Stimulated activated CD4-positive, alpha-beta T cell treated with anti-CD3 and anti-CD28 coated beads, Interleukin-4, amount 100 ng/mL, for 4 hours (primary cell): ENCODE measurements around the gene TBX4.

Source experiments
- DNase-seq, 2 experiments: peaks; one replicate each; pipeline ENCODE4 v3.0.0-alpha.2; 2020

The TBX4 gene

GRCh38 chr17:61467416-61468262 is 15.4 kb downstream of the TBX4 start:
- DNase-seq = no peak

GRCh38 chr17:61468263-61468907 is 16.2 kb downstream of the TBX4 start:
- no peak for DNase-seq

- no peak for DNase-seq
Observed at GRCh38 chr17:61469474-61469873, 17.3 kb downstream of the TBX4 start.

DNA sequence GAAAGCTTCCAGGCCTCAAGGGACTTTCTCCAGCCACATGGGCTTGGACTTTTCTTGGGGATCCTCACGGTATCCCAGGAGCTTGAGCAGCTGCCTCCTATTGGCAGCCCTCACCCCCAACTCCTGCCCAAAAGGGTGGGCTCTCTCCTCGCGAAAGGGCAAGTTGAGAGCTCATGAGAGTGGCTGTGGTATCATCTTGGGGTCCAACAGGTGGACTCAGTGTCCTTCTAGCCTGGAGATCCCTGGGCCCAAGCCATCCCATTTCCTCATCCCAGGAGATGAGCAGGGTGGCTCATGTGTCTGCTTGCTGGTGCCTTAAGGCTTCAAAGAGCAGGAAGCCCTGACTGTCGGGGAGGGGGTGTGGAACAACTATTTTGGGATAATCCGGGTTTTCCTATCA is 17.7 kb downstream of the TBX4 start:
- no peak for DNase-seq

GRCh38 chr17:61470530-61471136 is 18.4 kb downstream of the TBX4 start:
- no peak for DNase-seq

- no peak for DNase-seq
Observed at GRCh38 chr17:61474235-61474927, 22.2 kb downstream of the TBX4 start.

DNA sequence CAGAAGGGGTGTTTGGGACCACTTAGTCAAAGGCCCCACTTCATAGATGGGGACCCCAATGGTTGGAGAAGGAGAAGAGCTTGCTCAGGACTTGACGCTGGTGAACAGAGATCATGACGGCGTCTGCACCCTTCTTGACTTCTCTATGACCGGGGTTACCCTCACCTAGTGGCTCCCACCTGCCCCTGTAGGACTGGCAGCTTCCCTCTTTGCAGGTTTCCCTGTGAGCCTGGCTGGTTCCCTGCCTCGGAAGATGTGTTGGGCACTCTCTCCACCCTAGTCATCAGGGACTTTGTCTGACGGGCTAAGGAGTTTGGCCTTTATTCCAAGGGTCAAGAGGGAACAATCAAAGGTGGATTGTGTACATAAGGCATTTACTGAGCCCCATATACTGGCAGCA is 22.7 kb downstream of the TBX4 start:
- DNase-seq = no peak

- no peak for DNase-seq
Observed at GRCh38 chr17:61475726-61476125, 23.5 kb downstream of the TBX4 start.

GRCh38 chr17:61476476-61477203 is 24.4 kb downstream of the TBX4 start:
- DNase-seq = no peak

- DNase-seq = no peak
Observed at GRCh38 chr17:61477204-61477834, 25.1 kb downstream of the TBX4 start.

GRCh38 chr17:61478026-61478789 is 26.0 kb downstream of the TBX4 start:
- no peak for DNase-seq

DNA sequence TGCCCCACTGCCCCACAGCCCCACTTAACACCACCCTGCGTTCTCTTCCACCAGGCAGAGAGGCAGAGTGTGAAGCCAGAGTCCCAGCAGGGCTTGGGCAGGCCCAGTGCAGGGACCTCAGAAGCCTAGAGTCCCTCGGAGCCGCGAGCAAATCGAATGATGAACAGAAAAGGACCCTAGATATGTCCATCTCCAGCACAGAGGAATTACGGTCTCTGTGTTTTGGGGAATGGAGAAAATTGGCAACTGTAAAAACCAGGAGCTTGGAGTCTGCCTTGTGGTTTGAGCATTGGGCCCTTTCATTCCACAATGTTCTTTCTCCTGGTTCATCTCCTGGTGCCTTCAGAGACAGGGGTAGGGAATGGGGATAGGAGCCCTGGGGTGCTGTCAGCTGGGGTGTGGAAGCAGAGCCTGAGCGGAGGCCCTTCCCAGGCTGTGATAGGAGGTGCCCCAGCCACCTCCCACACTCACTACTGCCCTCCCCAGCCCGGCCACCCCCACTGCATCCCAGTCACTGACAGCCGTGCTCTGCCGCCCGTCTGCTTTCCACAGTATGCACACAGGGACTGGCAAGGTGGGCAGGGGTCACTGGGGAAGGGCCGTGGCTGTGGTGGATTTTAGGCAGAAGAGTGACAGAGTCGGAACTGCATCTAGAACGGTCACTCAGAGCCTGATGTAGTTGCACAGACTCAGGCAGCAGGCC is 26.7 kb downstream of the TBX4 start:
- no peak for DNase-seq

DNA sequence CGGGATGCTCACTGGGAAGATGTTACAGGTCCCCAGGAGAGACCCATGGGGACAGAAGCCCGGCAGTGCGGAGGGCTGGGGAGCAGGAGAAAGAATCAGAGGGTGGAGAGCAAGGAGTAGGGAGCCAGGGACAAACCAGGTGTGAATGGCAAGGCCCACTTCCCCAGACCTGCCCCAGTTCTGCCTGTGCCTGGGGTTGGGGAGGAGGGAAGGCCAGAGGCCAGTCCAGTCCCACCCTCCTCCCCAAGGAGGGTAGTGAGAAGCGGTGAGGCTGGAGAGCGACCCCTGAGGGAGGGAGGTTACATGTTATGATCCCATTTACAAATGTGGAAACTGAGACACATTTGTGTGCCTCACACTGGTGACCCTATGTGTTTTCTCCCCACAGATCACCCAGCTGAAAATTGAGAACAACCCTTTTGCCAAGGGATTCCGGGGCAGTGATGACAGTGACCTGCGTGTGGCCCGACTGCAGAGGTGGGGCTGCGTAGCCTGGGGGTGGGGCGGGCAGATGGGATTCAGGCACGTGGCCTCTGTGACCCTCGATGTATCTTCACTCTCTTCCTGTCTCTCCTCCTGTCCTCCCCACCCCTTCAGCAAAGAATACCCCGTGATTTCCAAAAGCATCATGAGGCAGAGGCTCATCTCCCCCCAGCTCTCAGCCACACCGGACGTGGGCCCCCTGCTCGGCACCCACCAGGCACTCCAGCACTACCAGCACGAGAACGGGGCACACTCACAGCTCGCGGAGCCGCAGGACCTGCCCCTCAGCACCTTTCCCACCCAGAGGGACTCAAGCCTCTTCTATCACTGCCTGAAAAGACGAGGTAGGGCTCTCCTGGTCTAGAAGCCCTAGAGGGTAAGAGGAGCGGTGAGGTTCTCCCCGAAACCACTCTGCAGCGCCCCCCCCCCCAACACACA is 27.5 kb downstream of the TBX4 start:
- no peak for DNase-seq

DNA sequence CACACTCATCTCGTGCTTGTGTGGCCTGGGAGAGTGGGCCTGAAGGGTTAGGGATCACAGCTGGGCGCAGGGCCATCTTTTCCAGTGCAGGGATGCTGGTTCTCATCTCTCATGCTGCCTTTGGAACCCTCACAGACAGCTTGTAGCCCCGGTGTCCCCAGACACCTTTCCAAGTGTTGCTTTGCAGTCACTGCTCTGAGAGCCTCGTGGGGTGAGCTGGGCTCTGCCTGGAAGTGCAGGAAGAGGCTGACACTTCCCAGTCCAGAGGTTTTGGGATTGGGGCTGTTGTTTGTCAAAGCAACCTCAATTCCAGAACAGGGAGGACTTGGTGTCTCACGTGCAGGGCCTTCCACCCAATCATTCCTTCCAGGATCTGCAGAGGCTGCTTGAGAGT is 28.2 kb downstream of the TBX4 start:
- no peak for DNase-seq

DNA sequence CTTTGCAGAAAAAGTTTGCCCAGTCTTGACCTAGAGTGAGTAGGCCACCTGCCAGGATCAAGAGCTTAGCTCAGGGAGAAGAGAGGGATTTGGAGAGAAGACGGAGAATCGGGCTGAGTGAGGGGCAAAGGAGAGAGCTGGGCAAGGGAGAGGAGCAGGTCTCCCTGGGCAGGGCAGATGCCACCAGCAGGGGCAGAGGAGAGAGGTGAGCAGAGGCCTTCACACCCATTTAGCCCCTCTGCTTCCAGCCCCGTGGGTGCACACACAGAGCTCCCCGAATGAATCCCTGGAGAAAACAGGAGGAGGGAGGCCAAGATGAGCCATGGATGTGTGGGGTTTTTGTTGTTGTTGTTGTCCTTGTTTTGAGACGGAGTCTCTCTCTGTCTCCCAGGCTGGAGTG is 29.2 kb downstream of the TBX4 start:
- no peak for DNase-seq

DNA sequence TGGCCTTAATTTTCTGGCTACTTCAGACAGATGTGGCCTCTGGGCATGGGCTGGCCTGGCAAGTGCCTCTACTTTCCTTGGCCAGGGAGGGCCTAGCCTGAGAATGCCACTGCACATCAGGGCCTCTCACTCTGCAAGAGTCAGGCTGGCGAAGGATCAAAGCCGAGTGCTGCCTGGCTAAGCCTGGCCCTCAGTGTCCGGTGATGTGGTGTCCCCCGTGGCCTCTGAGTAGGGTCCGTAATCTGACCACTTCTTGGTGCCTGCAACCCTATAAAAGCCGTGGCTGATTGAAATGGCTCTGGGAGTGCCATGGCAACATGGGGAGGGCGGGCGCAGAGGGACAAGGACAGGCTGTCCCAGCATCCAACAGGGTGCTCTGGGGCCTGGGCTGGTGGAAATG is 30.2 kb downstream of the TBX4 start:
- no peak for DNase-seq

GRCh38 chr17:61483778-61484116 is 31.5 kb downstream of the TBX4 start:
- DNase-seq = no peak

DNA sequence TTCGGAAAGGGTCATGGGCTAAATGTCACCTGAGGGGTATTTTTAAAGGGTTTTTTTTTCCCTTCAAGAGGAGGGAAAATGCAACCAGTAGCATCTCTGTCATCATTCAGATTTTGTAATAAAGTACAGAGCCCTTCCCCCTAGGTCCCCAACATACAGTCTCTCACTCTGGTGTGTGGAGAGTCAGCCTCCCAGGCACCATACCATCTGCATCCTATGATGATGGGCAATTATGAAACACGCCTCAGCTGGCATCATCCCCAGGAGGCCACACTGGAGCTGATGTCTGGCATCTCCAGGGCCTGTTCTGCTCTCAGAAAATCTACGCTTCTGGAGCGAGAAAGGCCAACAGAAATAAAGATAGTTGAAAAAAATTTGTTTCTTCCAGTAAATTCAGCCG is 32.0 kb downstream of the TBX4 start:
- DNase-seq = no peak

- DNase-seq = no peak
Observed at GRCh38 chr17:61485067-61485775, 33.0 kb downstream of the TBX4 start.
